Heart left ventricle (tissue), 16 donors: ENCODE measurements around the gene SLC18A3. TPM values are rescaled to one million over a fixed set of nuclear protein-coding genes. Genes with fewer than 3 reads are reported as not detected.

Experiments
- ATAC-seq, 4 donors: fragments of 200-7000 bp; cut with Tn5 transposase; one replicate each; pipeline ENCODE4 v1.9.1; 2020 to 2022; ENCODE audit warnings: moderate library complexity in 4 of 4, mild to moderate bottlenecking in 3 of 4, moderate number of reproducible peaks in 1 of 4
- DNase-seq, 5 donors: peaks; one replicate each; pipeline ENCODE4 v3.0.0-alpha.2; 2020
- H3K27ac ChIP-seq, 12 donors: fragments of 200-600 bp; sonication (generic) in 4 of 12; one replicate each; pipeline versions ENCODE4 v1.5.0 to v1.8.0; 2016 to 2022; ENCODE audit warnings: mild to moderate bottlenecking in 2 of 12
- H3K27me3 ChIP-seq, 9 donors: fragments of 200-600 bp; sonication (generic) in 2 of 9; one replicate each; pipeline versions ENCODE4 v1.5.1 to v1.8.0; 2016 to 2022; ENCODE audit warnings: mild to moderate bottlenecking in 3 of 9
- H3K36me3 ChIP-seq, 9 donors: fragments of 200-600 bp; sonication (generic) in 2 of 9; one replicate each; pipeline versions ENCODE4 v1.5.0 to v1.8.0; 2018 to 2022; ENCODE audit warnings: mild to moderate bottlenecking in 2 of 9
- H3K4me1 ChIP-seq, 12 donors: fragments of 200-600 bp; sonication (generic) in 4 of 12; one replicate each; pipeline versions ENCODE4 v1.5.0 to v1.8.0; 2016 to 2022; ENCODE audit warnings: mild to moderate bottlenecking in 3 of 12
- H3K4me3 ChIP-seq, 12 donors: fragments of 200-600 bp; sonication (generic) in 4 of 12; one replicate each; pipeline versions ENCODE4 v1.5.0 to v1.8.0; 2017 to 2022; ENCODE audit warnings: mild to moderate bottlenecking in 9 of 12, moderate library complexity in 4 of 12
- H3K9me3 ChIP-seq, 12 donors: fragments of 200-600 bp; sonication (generic) in 4 of 12; one replicate each; pipeline versions ENCODE4 v1.5.0 to v1.8.0; 2016 to 2022; ENCODE audit warnings: mild to moderate bottlenecking in 1 of 12
- CTCF ChIP-seq, 12 donors: fragments of 200-600 bp; sonication (generic) in 4 of 12; IDR thresholded peaks; one replicate each; pipeline versions ENCODE4 v1.5.0 to v1.8.0; 2018 to 2022; ENCODE audit warnings: antibody characterized with exemption in 12 of 12, mild to moderate bottlenecking in 5 of 12
- POLR2A ChIP-seq, 2 donors: fragments of 450-650 bp; IDR thresholded peaks; one replicate each; pipeline ENCODE4 v1.6.1; 2017; ENCODE audit warnings: antibody characterized with exemption in 2 of 2, mild to moderate bottlenecking in 2 of 2, moderate library complexity in 2 of 2
- WGBS, 4 donors: extraction: QIAGEN DNeasy Blood & Tissue Kit in 2 of 4; methylation state at CpG; one replicate each; pipeline versions ENCODE4 v1.1.5 to v1.1.7; 2013 to 2018; 5-methylcytosine and 5-hydroxymethylcytosine counted together
- intact Hi-C, 10 donors: fragments of 100-400 bp; cut with DNase I; formaldehyde crosslinking; loops; one replicate each; pipeline versions ENCODE4 v1.11.1 to v1.14.2; 2022
- polyA plus RNA-seq, 2 donors: library from polyadenylated mRNA; stranded (reverse); fragments of 200-250 nt; gene quantifications; one replicate each; pipeline ENCODE4 v1.2.3, GENCODE V29; 2013
- total RNA-seq, 9 donors: library from RNA; depleted of rRNA in 2 of 9; stranded (reverse); fragments of >200 nt in 2 of 9; fragmentation: NEBNext Ultra II Directional in 3 of 9; extraction: Animal tissue kit (Norgen Biotek cat#: 25700) in 3 of 9; gene quantifications; one replicate each; pipeline versions ENCODE4 v1.1.0 to v1.2.4, GENCODE V29; 2016 to 2023
- donor health status: ischemic (EF 13 %, LVEDD 7.1; RV severe dilation, severe dysfunction).
- donor health status: healthy with polysubstance abuse.
- donor health status: DM: no; HTN: yes; CAD: no.
- donor health status: DM: no; HTN: no; CAD: no.
- donor health status: ischemic (EF 25% LVEDD 6.9; RV normal size, moderate dysfunction).
- donor health status: ischemic (EF 25% LVEDD 5.7; RV mildly dilated, moderate dysfunction).
- donor health status: healthy.
- donor health status: DM: yes; HTN: yes; CAD: no.
- donor health status: ischemic (EF 35%, LVEDD 5.7; RV mildly dilated, moderate dysfunction).
- donor health status: nonischemic (EF 11% LVEDD 7.7; RV severe dilation, severe dysfunction).
- donor health status: DM: yes; HTN: yes; CAD: no.
- donor health status: PGD.
- donor health status: ischemic (EF 29% LVEDD 5.4; RV normal size, mild dysfunction).
- donor health status: nonischemic (EF 23%, LVEDD 6.1; RV moderate dilation, normal function).

The SLC18A3 gene
- total and polyA plus RNA-seq, 11 donors = not detected

- Histone ChIP-seq H3K27ac (no peak overlapping the region), H3K4me3 (no peak overlapping the region), H3K27me3 (peaks cover 37 to 96% (median 68%) of the 10 kb centered on the region in 9 donors), H3K9me3 (no peaks in the 10 kb centered on the region), H3K36me3 (no peaks in the 10 kb centered on the region), H3K4me1 (peaks cover 0 to 11% (median 0%) of the 10 kb centered on the region in 12 donors)
- TF ChIP-seq CTCF (IDR thresholded peaks at IDR 0.05) (no peak), POLR2A (IDR thresholded peaks at IDR 0.05) (no peak)
- intact Hi-C loops = no loop called here
- no peak for DNase-seq
- ATAC-seq = no peak
- 69 to 79% (median 70%) methylated on average over 6 of the region's 6 CpGs for WGBS, 4 donors
These were observed 6.5 kb downstream of the SLC18A3 start for GRCh38 chr10:49616421-49617101.

- Histone ChIP-seq H3K27me3 (peaks cover 29 to 88% (median 60%) of the 10 kb centered on the region in 9 donors), H3K9me3 (no peaks in the 10 kb centered on the region), H3K27ac (no peak overlapping the region), H3K4me1 (peaks cover 0 to 5% (median 0%) of the 10 kb centered on the region in 12 donors), H3K36me3 (no peaks in the 10 kb centered on the region), H3K4me3 (no peak overlapping the region)
- 53 to 65% (median 56%) methylated on average over 7 of the region's 7 CpGs for WGBS, 4 donors
- no peak for DNase-seq
- intact Hi-C loops = no loop called here
- no peak for ATAC-seq
- no peak for TF ChIP-seq CTCF (IDR thresholded peaks at IDR 0.05)
- no peak for TF ChIP-seq POLR2A (IDR thresholded peaks at IDR 0.05)
These were observed 7.3 kb downstream of the SLC18A3 start for GRCh38 chr10:49617121-49618020.

- peaks cover 14 to 82% (median 45%) of the 10 kb centered on the region in 9 donors for H3K27me3 ChIP-seq
These were observed 8.7 kb downstream of the SLC18A3 start for GRCh38 chr10:49618821-49619220.

More at GRCh38 chr10:49618821-49619220, 8.7 kb downstream of the SLC18A3 start:
- TF ChIP-seq CTCF (IDR thresholded peaks at IDR 0.05) (no peak), POLR2A (IDR thresholded peaks at IDR 0.05) (no peak)
- DNase-seq = no peak
- no peak for ATAC-seq
- intact Hi-C loops = no loop called here
- Histone ChIP-seq H3K36me3 (no peaks in the 10 kb centered on the region), H3K4me1 (peaks cover 0 to 5% (median 0%) of the 10 kb centered on the region in 12 donors), H3K9me3 (no peaks in the 10 kb centered on the region), H3K27ac (no peak overlapping the region), H3K4me3 (no peak overlapping the region)
- WGBS, 4 donors = 62 to 77% (median 69%) methylated on average over 2 of the region's 2 CpGs
